HuH-7.5 (cell line): ENCODE results near the gene CDK1.

ENCODE experiments used
- DNase-seq: peaks from one replicate; pipeline ENCODE4 v3.0.0; 2011; ENCODE audit warnings: low spot score

CDK1 gene

DNA sequence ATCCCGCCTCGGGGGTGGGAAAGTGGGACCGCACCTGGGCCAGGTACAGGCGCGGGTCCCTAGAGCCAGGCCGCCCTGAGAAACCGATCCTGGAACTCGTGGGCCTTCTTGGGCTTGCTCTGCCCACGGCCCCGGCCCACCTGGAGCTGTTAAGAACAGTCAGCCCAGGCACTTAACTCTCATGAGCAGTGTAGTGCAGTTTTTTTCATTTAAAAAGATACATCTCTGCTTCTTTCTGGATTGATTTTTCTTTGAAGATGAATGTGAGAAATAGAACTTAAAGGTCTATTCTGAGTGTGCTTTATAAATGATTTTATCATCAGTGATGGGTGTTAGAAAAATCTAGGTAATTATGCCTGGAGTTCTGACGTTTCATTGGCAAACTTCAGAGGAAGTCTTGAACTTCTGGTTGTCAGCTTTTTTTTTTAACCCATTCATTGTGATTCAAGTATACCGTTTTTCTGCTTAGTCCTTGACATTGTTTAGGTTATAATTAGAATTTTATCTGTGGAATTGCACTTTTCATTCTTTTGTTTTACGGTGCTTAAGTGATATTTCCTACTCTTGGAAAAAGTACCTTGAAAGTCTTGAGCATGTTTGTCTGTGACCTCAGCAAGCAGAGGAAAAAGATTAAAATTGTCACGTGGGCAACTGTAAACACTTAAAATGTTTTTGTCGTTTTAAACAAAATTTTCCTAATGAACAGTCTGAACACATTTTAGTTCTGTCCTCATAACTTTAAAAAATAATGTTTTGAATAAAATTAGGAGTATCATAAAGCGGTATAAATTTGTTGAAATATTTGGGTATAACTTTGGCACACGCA lies 906 bp downstream of the CDK1 start:
- no peak for DNase-seq

DNA sequence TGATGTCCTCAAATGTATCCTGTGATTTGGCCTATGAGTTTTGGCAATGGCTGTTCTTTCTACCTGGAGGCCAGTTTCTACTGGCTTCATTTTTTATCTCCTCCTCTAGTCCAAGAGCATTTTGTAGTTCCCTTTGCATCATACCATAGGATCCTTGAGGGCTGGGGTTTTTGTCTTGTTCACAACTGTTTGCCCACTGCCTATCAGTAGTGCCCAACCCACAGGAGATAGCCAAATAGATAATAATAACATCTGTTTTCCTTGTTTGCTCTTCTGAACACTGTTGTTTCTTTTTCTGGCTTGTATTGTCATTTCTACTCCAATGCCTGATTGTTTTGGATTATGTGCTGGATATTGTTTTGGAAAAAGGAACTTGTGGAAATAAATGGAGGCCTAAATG lies 3.4 kb downstream of the CDK1 start:
- DNase-seq = no peak

DNA sequence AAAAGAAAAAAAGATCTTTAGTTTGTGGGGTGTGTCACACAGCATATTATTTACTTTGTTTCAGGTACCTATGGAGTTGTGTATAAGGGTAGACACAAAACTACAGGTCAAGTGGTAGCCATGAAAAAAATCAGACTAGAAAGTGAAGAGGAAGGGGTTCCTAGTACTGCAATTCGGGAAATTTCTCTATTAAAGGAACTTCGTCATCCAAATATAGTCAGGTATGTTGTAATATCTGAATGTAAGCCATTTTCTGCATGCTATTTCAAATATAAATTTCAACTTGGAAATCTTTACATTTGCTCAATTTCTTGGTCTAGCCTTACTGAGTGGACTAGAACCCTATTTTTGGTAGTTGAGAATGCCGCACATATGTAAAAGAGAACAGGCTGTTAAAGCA lies 6.4 kb downstream of the CDK1 start:
- no peak for DNase-seq

DNA sequence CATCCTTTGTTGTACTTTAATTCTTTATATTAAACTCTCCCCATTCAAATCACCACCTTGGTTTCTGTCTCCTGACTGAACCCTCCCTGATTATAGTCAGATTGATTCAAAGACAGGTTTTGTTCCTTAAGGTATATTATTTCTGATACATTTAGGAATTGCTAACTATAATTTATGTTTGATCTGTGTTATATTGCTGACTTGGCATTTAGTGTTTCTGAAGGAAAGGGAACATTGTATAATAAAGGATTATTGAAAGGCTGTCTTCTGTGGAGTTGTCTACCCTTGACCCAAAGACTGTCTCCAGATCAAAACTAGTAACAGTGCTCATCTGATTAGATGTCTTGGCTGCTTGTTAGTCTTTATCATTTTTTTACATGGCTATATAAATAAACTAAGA lies 10.3 kb downstream of the CDK1 start:
- DNase-seq = no peak

DNA sequence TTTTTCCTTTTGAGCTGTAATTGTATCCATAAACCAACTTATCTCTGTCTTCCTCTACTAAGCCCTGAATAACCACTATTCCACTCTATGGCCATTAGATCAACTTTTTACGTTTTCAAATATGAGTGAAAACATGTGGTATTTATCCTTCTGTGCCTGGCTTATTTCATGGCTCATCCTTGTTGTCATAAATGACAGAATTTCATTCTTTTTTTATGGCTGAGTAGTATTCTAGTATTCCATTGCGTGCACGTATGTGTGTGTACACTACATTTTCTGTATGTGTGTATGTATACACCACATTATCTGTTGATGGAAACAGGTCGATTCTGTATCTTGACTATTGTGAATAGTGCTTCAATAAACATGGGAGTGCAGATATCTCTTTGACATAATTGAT lies 11.1 kb downstream of the CDK1 start:
- no peak for DNase-seq

DNA sequence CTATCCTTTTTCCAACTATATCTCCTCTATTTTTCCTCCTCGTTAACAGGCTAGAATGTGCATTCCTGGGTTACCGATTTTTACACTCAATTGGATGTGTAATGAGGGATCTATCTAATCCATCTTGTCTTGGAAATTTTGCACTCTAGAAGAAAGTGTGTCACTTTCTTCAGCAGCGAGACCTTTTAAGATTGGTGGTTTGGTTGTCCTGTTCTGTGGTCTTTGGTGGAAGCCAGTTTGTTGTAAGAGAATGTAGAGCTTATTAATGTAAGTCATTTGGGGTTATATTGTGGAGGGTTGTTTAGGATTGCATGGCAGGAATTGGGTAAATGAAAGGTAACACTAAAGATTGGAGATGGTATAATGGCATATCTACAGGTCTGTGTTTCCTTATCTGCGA lies 16.7 kb downstream of the CDK1 start:
- DNase-seq = no peak

DNA sequence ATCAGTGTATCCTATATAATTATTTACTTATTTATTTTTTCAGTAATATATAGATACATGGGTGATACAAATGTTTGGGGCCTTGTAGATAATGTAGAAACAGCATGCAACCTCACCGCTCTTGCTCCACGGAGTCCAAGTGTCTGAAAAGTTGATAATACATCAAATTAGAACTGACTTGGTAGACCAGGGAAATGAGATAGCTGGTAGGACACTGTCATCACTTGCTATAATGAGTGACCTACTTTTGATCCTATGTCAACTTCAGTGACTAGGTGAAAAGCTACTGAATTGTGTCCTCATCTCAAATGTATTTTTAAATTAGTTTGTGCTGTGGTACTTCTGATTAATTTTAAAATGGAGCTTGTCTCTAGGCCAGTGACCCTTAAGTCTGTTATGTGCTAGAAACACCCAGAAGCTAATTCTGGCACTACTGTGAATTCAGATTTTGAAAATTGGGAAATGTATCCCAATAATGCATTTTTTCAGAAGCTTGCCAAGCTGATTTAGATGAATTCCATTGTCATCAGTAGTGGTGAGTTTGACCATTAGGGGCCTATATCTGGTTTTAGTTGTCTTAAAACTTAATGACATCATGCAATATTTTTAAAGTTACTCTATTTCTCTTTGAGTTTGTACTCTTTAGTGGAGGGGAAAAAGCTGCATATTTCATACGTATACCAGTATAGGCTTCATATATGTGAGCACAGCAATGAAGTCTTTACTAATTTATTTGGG lies 17.4 kb downstream of the CDK1 start:
- no peak for DNase-seq

DNA sequence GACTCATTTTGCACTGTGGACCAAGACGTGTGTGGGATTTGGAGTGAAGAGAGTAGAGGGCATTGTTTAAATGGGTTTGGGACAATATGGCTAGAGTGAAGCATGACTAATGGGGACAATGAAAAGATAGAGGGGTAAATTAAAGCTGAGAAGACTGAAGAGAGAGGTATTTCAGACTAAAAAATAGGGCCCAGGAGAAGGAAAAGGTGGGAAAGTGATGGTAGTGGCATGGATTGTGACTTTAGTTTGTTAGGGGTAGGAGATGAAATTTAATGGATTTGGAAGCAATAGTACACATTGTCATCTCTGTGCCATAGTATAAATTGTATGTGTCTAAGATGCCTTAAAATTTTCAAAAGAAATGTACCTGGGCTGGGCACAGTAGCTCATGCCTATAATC lies 18.2 kb downstream of the CDK1 start:
- no peak for DNase-seq

DNA sequence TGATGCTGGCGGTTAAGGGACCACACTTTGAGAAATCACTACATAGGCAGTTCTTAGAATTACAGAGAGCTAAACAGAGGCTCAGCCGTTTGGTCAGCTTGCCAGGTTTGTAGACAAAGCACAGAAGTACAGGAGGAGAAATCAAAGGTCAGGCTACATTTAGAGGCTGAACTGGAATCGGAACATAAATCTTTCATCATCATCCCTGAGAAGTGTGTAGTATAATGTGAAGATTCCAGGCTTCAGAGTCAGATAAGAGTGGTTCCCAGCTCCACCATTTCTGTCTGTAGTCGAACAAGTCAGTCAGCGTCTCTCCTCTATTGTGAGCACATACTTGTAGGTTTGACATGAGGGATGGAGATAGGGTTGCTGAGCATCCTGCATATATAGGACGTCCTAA lies 18.9 kb downstream of the CDK1 start:
- DNase-seq = no peak

DNA sequence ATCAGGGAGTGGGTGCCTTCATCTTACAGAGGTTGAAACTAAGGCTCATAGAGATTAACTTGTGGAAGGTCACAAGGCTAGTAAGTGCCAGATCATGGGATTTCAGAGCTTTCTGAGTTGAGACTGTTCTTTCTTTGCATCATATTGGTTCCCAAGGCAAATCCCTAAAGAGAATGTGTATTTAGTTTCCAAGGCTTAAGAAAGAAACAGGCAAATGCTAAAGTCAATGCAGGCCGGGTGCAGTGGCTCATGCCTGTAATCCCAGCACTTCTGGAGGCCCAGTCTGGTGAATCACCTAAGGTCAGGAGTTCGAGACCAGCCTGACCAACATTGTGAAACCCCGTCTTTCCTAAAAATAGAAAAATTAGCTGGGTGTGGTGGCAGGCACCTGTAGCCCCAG lies 19.8 kb downstream of the CDK1 start:
- DNase-seq = no peak

DNA sequence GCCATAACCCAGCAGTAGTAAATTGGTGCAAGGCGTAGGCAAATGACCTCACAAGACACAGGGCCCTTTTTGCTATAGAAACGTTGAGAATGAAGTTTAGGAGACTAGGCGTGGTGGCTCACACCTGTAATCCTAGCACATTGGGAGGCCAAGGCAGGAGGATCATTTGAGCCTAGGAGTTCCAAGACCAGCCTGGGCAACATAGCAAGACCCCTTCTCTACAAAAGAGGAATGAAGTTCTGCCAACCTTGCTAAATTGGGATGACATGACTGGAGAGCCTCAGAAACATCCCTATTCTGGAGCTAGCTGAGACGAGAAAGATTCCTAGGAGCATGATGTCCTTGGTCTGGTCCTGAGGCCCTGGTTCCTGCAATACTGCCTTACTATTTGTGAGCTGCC lies 20.6 kb downstream of the CDK1 start:
- no peak for DNase-seq

DNA sequence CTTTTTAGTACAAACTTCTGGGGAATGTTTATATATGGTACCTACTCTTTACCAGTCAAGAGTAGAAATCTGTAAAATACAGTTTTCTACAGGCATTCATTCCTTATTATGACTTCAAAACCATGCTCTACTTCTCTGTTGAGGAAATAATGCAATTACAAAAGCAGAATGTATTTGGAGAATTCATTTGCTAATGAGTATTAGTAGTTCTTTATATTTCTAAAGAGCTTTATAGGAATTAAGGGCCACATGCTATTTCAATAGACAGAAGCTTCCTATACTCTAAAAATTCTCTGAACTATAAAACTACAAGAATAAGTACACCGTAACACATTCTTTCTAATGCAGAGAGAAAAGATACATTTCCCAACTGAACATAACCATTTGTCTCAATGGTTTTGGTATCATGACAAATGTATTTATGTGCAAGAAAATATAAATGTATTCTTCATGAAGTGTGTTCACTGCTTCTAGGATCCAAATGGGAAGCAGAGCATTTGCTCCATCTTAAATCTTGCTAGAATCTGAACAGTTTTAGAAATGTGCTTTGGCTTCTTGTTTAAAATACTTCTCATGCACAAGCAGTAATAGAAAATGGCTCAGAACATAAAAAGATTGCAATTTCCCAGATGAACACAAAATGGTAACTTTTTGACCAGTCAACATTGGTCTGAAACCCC lies 21.8 kb downstream of the CDK1 start:
- no peak for DNase-seq

DNA sequence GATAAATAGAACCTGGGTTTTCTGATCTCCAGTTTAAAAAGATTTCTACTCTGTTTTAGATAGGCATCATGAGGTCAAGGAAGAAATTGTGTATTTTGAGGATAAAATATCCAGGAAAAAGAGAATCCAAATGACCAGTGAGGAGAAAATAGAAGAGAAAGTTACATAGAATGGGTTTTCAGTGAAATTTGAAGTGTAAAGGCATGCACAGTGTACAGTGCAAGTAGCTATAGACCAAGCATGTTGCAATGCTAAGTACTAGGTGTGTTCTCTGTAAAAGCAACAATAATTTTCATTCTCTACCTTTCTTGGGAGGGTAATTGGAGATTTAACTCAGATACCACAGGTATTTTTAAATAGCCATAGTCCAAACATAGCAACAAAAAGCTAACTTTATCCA lies 22.6 kb downstream of the CDK1 start:
- no peak for DNase-seq

DNA sequence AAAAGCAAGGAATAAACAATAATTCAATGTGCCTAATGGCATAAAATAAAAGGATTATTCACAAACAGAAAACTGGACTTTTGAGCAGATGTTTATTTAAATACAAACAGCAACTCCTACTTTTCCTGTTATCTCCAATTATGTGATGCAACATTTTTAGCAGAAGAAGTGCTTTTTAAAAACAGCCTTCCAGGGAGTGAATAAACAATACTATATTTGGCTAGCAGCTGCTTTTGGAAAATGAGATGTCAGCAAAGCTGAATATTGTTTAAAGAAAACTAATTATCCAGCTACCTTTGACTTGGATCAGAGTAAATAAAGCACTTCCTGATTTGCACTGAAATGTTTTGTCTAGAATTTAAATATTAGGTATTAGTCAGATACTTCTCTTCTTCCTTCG lies 23.2 kb downstream of the CDK1 start:
- no peak for DNase-seq

DNA sequence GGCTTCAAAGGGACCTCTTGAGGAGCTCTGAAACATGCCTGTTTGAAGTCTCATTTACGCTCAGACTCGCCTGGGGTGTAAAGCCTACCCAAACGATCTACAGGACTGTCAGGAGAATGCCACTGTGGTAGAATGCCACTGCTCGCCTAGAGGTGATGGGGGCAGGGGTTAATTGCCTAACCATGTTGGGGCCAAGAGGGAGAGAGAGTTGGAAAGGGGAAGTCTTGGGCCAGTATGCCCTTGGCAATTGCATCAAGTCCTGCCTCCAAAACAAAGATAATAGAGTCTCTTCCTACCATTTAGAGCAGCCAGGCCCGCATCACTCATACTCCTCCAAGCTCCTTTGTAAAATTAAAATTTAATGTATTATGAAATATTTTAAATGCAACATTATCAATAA lies 25.2 kb downstream of the CDK1 start:
- DNase-seq = no peak

DNA sequence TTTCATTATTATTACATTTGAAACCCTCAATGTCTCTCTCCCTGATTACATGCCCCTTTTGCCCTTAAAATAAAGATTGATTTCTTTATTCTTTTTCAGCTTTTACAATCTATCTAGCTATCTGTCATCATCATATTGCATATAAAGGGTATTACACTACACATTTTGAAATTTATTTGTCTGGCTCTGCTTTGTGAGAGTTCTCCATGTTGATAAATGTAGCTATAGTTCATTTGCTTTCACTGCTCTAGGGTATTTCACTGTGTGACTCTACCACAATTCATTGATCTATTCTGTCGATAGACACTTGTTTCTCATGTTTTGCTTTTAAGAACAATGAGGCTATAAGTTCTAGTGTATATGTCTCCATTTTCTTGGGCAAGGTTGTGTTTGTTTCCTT lies 25.6 kb downstream of the CDK1 start:
- DNase-seq = no peak

DNA sequence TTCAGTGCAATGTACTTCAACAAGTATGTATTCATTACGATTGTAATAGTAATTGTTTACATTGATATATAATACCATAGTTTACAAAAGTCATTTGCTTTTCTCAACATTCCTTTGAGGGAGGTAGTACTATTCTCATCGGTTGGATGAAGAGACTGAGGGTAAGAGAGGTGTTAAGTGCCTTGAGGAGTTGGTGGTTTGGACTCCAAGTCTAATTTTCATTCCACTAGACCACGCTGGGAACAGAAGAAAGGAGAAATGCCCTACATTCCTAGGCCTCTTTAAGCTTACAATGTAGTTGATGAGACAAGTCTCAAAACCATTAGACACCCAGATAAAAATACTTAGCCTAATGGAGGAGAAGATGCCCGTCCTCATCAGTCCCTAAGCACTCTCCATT lies 28.6 kb downstream of the CDK1 start:
- DNase-seq = no peak

DNA sequence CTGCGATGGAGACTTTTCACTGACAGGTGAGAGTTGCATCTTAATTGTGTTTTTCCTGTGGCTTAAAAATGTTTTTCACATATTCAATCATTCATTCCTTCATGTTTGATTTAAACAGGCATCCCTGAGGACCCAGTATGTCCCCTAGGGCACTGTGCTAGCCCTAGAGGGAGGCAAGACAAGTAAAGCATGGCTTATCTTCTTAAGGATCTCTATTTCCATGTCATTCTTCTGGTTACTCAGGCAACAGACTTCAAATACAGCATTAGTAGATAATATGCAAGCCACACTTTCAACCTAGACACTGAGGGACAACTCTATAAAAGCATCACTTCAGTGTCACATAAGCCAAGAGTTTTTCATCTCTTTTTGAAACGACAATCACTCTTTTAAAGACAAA lies 29.2 kb downstream of the CDK1 start:
- DNase-seq = no peak

DNA sequence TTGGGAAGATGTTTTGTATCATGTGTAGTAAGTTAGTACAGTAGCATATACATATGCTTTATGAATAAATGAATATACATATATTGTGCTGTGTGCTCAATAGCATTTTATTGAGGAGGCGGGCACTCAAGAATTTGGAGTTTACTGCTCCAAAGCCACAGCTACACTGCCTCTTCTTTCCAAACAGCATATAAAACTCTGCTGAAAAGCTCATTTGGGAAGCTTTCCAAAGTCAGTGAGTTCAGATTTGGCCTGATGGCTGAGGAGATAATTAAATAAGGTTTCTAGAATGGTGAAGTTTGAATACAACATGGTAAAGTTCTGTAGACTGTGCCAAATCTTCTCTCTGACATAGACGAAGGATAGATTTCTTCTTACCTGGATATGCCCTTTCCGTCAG lies 29.8 kb downstream of the CDK1 start:
- DNase-seq = no peak

DNA sequence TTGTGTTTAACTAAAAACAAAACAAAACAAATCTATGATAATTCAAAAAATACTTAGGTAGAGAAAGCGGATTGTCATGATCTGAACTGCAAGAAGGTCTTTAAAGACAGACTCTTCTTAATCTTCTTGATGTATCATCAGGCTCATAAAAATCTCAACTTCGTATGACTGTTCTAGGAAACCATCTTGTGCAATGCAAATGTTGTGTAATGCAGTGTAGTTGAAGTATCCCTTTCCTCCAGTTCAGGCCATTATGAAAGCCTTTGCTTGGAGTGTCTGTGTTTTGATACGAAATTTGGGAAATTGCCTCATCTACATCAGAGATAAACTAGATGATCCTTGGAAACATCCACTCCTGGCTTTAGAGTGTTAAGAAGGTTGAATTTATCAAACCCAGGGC lies 30.9 kb downstream of the CDK1 start:
- no peak for DNase-seq

DNA sequence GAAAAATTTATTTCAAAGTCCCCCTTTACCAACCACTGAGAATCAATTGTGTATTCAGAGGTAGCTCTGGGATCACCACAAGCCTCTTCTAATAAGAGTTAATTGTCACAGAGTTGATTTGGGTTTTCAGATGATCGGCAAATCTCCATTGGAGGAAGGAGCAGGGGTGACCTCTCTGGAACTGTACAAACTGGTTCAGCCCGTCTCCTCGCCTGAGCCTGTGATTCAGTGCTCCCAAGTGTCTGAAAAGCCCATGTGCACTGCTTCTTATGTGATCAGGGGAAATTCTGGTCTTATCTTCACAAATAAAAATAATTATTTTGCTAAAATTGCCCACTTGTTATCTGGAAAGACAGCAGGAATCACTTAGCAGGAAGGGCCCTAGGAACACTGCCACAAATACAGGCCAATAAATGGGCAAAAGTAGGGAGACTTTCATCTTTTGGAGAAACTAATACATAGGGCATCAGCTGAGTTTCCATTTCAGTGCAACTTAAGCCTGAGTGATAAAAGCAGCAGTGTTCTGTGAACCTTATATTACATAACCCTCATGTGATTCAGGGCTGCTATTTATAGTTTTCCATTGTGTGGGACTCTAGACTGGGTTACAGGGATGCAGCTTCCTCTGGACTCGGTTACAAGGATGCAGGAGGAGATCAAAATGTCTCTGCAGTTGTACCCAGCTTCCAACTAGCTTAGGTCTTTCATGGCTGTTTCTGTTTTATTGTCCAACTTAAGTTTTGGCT lies 32.3 kb downstream of the CDK1 start:
- DNase-seq = no peak

DNA sequence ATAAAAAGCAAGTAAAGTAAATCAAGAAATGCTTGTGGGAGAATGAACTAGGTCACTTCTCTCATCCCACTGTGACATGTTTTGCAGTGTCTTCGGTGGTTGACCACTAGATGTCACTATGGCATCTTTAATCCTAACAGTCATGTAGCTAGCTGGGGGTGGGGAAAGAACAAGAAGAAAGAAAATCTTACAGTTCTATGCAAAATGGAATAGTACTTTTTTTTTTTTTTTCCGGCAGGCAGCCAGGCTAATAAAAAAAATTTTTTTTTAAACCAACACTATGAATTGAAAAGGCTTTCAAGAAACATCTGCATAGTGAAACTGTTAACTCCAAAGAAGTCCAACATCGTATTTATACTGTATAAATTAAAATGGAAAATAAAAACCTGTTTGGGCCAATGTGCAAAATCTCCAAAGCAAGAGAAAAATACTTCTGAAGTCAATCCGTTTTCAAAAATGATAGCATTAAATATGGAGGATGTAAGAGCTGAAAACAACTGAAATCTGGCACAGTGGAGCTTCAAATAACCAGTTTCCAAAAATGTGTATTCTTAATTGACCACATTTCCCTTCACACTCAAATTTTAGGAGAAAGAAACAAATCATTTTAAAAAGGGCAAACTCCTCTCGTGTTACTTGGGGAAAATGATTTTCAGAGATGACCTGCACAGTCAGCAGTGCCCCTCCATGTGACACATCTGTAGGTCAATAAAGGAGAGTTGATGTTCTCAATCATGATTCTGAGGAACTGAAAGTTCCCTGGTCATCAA lies 38.5 kb downstream of the CDK1 start:
- peak; percentile 17 for DNase-seq
